ENCODE results near the gene RPL9. TPM values are rescaled to one million over a fixed set of nuclear protein-coding genes. Genes with fewer than 3 reads are reported as not detected.

Gene RPL9
- total RNA-seq, 1 experiment from 2014 or later, result 971 TPM

GRCh38 chr4:39433878-39434492 is 24.7 kb downstream of the RPL9 start:
- Histone ChIP-seq H3K4me3 (ENCODE audit: low read depth, low read length, poor library complexity, severe bottlenecking) (no peak overlapping the region), H3K4me1 (ENCODE audit: insufficient read depth, low read length, poor library complexity, severe bottlenecking) (no peaks in the 10 kb centered on the region), H3K27me3 (replicated peaks; ENCODE audit: insufficient read depth, low read depth, low read length, poor library complexity) (no peaks in the 10 kb centered on the region), H3K9me3 (ENCODE audit: low read depth, low read length, poor library complexity, severe bottlenecking) (no peaks in the 10 kb centered on the region), H3K27ac (ENCODE audit: low read depth, low read length, poor library complexity, severe bottlenecking) (no peak overlapping the region), H3K36me3 (ENCODE audit: insufficient read depth, low read length, poor library complexity, severe bottlenecking) (no peaks in the 10 kb centered on the region)
- ChIA-PET CTCF (no interaction called here), POLR2A (ENCODE audit: low non-redundant PET) (no interaction called here)
- TF ChIP-seq CTCF (conservative IDR thresholded peaks at IDR 0.05; ENCODE audit: low read depth, low read length), result no peak
- no peak for TF ChIP-seq EZH2 (IDR thresholded peaks at IDR 0.05; ENCODE audit: borderline replicate concordance, low read depth, low read length, poor library complexity, severe bottlenecking)
- no TSS peak for BruUV-seq (replicated peaks)
- DNase-seq (ENCODE audit: low spot score), result no peak
- intact Hi-C loops (cut with micrococcal nuclease; ENCODE audit: unreplicated experiment), result loop anchor here (10.0 kb wide), 1 partner anchor 529 kb away; no protein-coding TSS in a partner anchor

GRCh38 chr4:39429476-39430334 is 29.0 kb downstream of the RPL9 start:
- Histone ChIP-seq H3K4me1 (ENCODE audit: insufficient read depth, low read length, poor library complexity, severe bottlenecking) (no peaks in the 10 kb centered on the region), H3K27ac (ENCODE audit: low read depth, low read length, poor library complexity, severe bottlenecking) (no peak overlapping the region), H3K4me3 (ENCODE audit: low read depth, low read length, poor library complexity, severe bottlenecking) (no peak overlapping the region), H3K36me3 (ENCODE audit: insufficient read depth, low read length, poor library complexity, severe bottlenecking) (no peaks in the 10 kb centered on the region), H3K9me3 (ENCODE audit: low read depth, low read length, poor library complexity, severe bottlenecking) (no peaks in the 10 kb centered on the region), H3K27me3 (replicated peaks; ENCODE audit: insufficient read depth, low read depth, low read length, poor library complexity) (no peaks in the 10 kb centered on the region)
- TF ChIP-seq EZH2 (IDR thresholded peaks at IDR 0.05; ENCODE audit: borderline replicate concordance, low read depth, low read length, poor library complexity, severe bottlenecking), result no peak
- TF ChIP-seq CTCF (conservative IDR thresholded peaks at IDR 0.05; ENCODE audit: low read depth, low read length), result no peak
- no peak for DNase-seq (ENCODE audit: low spot score)
- CTCF ChIA-PET, result no interaction called here
- POLR2A ChIA-PET (ENCODE audit: low non-redundant PET), result interaction anchor here (0.6 kb wide), 1 partner anchor 12 kb away, joined by 8 read pairs; no protein-coding TSS in a partner anchor
- BruUV-seq (replicated peaks), result no TSS peak
- intact Hi-C loops (cut with micrococcal nuclease; ENCODE audit: unreplicated experiment), result loop anchor here (10.0 kb wide), 1 partner anchor 525 kb away; no protein-coding TSS in a partner anchor

GRCh38 chr4:39427520-39428114 is 31.1 kb downstream of the RPL9 start:
- Histone ChIP-seq H3K36me3 (ENCODE audit: insufficient read depth, low read length, poor library complexity, severe bottlenecking) (no peaks in the 10 kb centered on the region), H3K4me3 (ENCODE audit: low read depth, low read length, poor library complexity, severe bottlenecking) (no peak overlapping the region), H3K27me3 (replicated peaks; ENCODE audit: insufficient read depth, low read depth, low read length, poor library complexity) (no peaks in the 10 kb centered on the region), H3K27ac (ENCODE audit: low read depth, low read length, poor library complexity, severe bottlenecking) (no peak overlapping the region), H3K4me1 (ENCODE audit: insufficient read depth, low read length, poor library complexity, severe bottlenecking) (no peaks in the 10 kb centered on the region), H3K9me3 (ENCODE audit: low read depth, low read length, poor library complexity, severe bottlenecking) (no peaks in the 10 kb centered on the region)
- DNase-seq (ENCODE audit: low spot score), result no peak
- BruUV-seq (replicated peaks), result no TSS peak
- ChIA-PET POLR2A (ENCODE audit: low non-redundant PET) (interaction anchor here (1.2 kb wide), 1 partner anchor 39 kb away, joined by 3 read pairs; no protein-coding TSS in a partner anchor), CTCF (no interaction called here)
- intact Hi-C loops (cut with micrococcal nuclease; ENCODE audit: unreplicated experiment), result no loop called here
- no peak for TF ChIP-seq EZH2 (IDR thresholded peaks at IDR 0.05; ENCODE audit: borderline replicate concordance, low read depth, low read length, poor library complexity, severe bottlenecking)
- no peak for TF ChIP-seq CTCF (conservative IDR thresholded peaks at IDR 0.05; ENCODE audit: low read depth, low read length)
